Stomach smooth muscle (tissue), 2 donors: Measurements from ENCODE around the gene PPDPF.

Experiments
- H3K27ac ChIP-seq: one replicate; pipeline ENCODE4 v1.7.0; 2013; ENCODE audit warnings: mild to moderate bottlenecking, low read length, inconsistent platforms
- H3K27me3 ChIP-seq, 2 donors: one replicate each; pipeline ENCODE4 v1.7.0; 2013; ENCODE audit warnings: low read length in 2 of 2; ENCODE audit not compliant: insufficient read depth in 2 of 2, control insufficient read depth in 1 of 2
- H3K36me3 ChIP-seq, 2 donors: one replicate each; pipeline ENCODE4 v1.7.0; 2013; ENCODE audit warnings: low read length in 2 of 2; ENCODE audit not compliant: control insufficient read depth in 2 of 2, insufficient read depth in 2 of 2
- H3K4me1 ChIP-seq: one replicate; pipeline ENCODE4 v1.7.0; 2013; ENCODE audit warnings: low read length; ENCODE audit not compliant: control insufficient read depth, insufficient read depth
- H3K4me3 ChIP-seq, 2 donors: one replicate each; pipeline ENCODE4 v1.7.0; 2013; ENCODE audit warnings: low read length in 2 of 2
- H3K9ac ChIP-seq, 2 donors: one replicate each; pipeline ENCODE4 v1.7.0; 2013; ENCODE audit warnings: low read length in 2 of 2, mild to moderate bottlenecking in 1 of 2
- H3K9me3 ChIP-seq, 2 donors: one replicate each; pipeline ENCODE4 v1.7.0; 2013; ENCODE audit warnings: low read length in 2 of 2; ENCODE audit not compliant: control insufficient read depth in 2 of 2
- donor health status: healthy.
- donor health status: Pancreatic carcinoma.

Gene PPDPF

GRCh38 chr20:63487781-63488241 is 32.8 kb upstream of the PPDPF start:
- Histone ChIP-seq H3K4me1 (peaks cover 5% of the 10 kb centered on the region), H3K9me3 (no peaks in the 10 kb centered on the region), H3K27ac (no peak overlapping the region), H3K36me3 (no peaks in the 10 kb centered on the region), H3K4me3 (no peak overlapping the region), H3K27me3 (peaks cover 26 to 44% of the 10 kb centered on the region in 2 donors), H3K9ac (no peak overlapping the region)

GRCh38 chr20:63488315-63489251 is 32.0 kb upstream of the PPDPF start:
- no peaks in the 10 kb centered on the region for H3K36me3 ChIP-seq
- H3K9ac ChIP-seq: no peak overlapping the region
- no peak overlapping the region for H3K27ac ChIP-seq
- no peak overlapping the region for H3K4me3 ChIP-seq
- H3K9me3 ChIP-seq: no peaks in the 10 kb centered on the region
- H3K4me1 ChIP-seq: peaks cover 5% of the 10 kb centered on the region
- H3K27me3 ChIP-seq: peaks cover 22 to 39% of the 10 kb centered on the region in 2 donors

GRCh38 chr20:63490416-63490815 is 30.1 kb upstream of the PPDPF start:
- H3K27me3 ChIP-seq: peaks cover 19 to 31% of the 10 kb centered on the region in 2 donors

GRCh38 chr20:63491078-63491477 is 29.5 kb upstream of the PPDPF start:
- no peak overlapping the region for H3K27ac ChIP-seq
- peaks cover 6% of the 10 kb centered on the region for H3K4me1 ChIP-seq
- no peaks in the 10 kb centered on the region for H3K36me3 ChIP-seq
- H3K9me3 ChIP-seq: no peaks in the 10 kb centered on the region
- H3K9ac ChIP-seq: no peak overlapping the region
- H3K4me3 ChIP-seq: no peak overlapping the region
- peaks cover 16 to 32% of the 10 kb centered on the region in 2 donors for H3K27me3 ChIP-seq

More at GRCh38 chr20:63490416-63490815, 30.1 kb upstream of the PPDPF start:
- peaks cover 5% of the 10 kb centered on the region for H3K4me1 ChIP-seq
- H3K27ac ChIP-seq: no peak overlapping the region
- no peak overlapping the region for H3K9ac ChIP-seq
- H3K4me3 ChIP-seq: no peak overlapping the region
- H3K36me3 ChIP-seq: no peaks in the 10 kb centered on the region
- H3K9me3 ChIP-seq: no peaks in the 10 kb centered on the region

- Histone ChIP-seq H3K36me3 (no peaks in the 10 kb centered on the region), H3K27me3 (peaks cover 11 to 29% of the 10 kb centered on the region in 2 donors), H3K27ac (no peak overlapping the region), H3K9ac (no peak overlapping the region), H3K4me1 (peaks cover 11% of the 10 kb centered on the region), H3K4me3 (no peak overlapping the region), H3K9me3 (no peaks in the 10 kb centered on the region)
Measured at GRCh38 chr20:63491635-63492230, 28.8 kb upstream of the PPDPF start.

GRCh38 chr20:63492518-63492917 is 28.0 kb upstream of the PPDPF start:
- Histone ChIP-seq H3K9ac (no peak overlapping the region), H3K4me3 (no peak overlapping the region), H3K36me3 (no peaks in the 10 kb centered on the region), H3K27me3 (peaks cover 9 to 25% of the 10 kb centered on the region in 2 donors), H3K9me3 (no peaks in the 10 kb centered on the region), H3K4me1 (peaks cover 14% of the 10 kb centered on the region), H3K27ac (no peak overlapping the region)

GRCh38 chr20:63492982-63493381 is 27.6 kb upstream of the PPDPF start:
- no peaks in the 10 kb centered on the region for H3K36me3 ChIP-seq

GRCh38 chr20:63493563-63494020 is 27.0 kb upstream of the PPDPF start:
- Histone ChIP-seq H3K4me3 (no peak overlapping the region), H3K9ac (no peak overlapping the region), H3K27ac (no peak overlapping the region), H3K36me3 (no peaks in the 10 kb centered on the region), H3K4me1 (peaks cover 17% of the 10 kb centered on the region), H3K27me3 (peaks cover 8 to 26% of the 10 kb centered on the region in 2 donors), H3K9me3 (no peaks in the 10 kb centered on the region)

More at GRCh38 chr20:63492982-63493381, 27.6 kb upstream of the PPDPF start:
- Histone ChIP-seq H3K9me3 (no peaks in the 10 kb centered on the region), H3K4me3 (no peak overlapping the region), H3K9ac (no peak overlapping the region), H3K27me3 (peaks cover 8 to 24% of the 10 kb centered on the region in 2 donors), H3K27ac (no peak overlapping the region), H3K4me1 (peaks cover 16% of the 10 kb centered on the region)

GRCh38 chr20:63494084-63494419 is 26.5 kb upstream of the PPDPF start:
- no peak overlapping the region for H3K9ac ChIP-seq
- no peaks in the 10 kb centered on the region for H3K9me3 ChIP-seq
- H3K27me3 ChIP-seq: peaks cover 8 to 21% of the 10 kb centered on the region in 2 donors
- H3K27ac ChIP-seq: no peak overlapping the region
- no peak overlapping the region for H3K4me3 ChIP-seq
- peaks cover 13% of the 10 kb centered on the region for H3K4me1 ChIP-seq
- no peaks in the 10 kb centered on the region for H3K36me3 ChIP-seq

- Histone ChIP-seq H3K4me1 (peaks cover 17% of the 10 kb centered on the region), H3K36me3 (no peaks in the 10 kb centered on the region), H3K9ac (no peak overlapping the region), H3K27me3 (peaks cover 12 to 22% of the 10 kb centered on the region in 2 donors), H3K4me3 (no peak overlapping the region), H3K27ac (no peak overlapping the region), H3K9me3 (no peaks in the 10 kb centered on the region)
Measured at GRCh38 chr20:63494420-63495166, 26.0 kb upstream of the PPDPF start.
